ENCODE data around the gene LANCL1. TPM values are rescaled to one million over a fixed set of nuclear protein-coding genes. Genes with fewer than 3 reads are reported as not detected.

Gene LANCL1
- total RNA-seq, 6 experiments from 2014 or later: 16.1 to 20.6 (median 17.5) TPM

- 94% methylated on average over 2 of the region's 2 CpGs for WGBS (ENCODE audit: insufficient coverage, low coverage, low lambda C conversion rate, missing lambda C conversion rate)
- no peaks in the 10 kb centered on the region for H3K27me3 ChIP-seq
- ATAC-seq (no peak), DNase-seq (no peak)
- peaks cover 0 to 5% (median 2%) of the 10 kb centered on the region in 4 donors for H3K4me1 ChIP-seq
- intact Hi-C loops (cut with DNase I): no loop called here
- H3K4me3 ChIP-seq: no peak overlapping the region
- TF ChIP-seq CTCF (IDR thresholded peaks at IDR 0.05): no peak
- TF ChIP-seq POLR2A (IDR thresholded peaks at IDR 0.05): no peak
- no peaks in the 10 kb centered on the region for H3K36me3 ChIP-seq
- H3K9me3 ChIP-seq: no peaks in the 10 kb centered on the region
- H3K27ac ChIP-seq: no peak overlapping the region
Observed at GRCh38 chr2:210478661-210479060, 2.1 kb upstream of the LANCL1 start.

GRCh38 chr2:210477496-210477895 is 937 bp upstream of the LANCL1 start:
- 69% methylated on average over 3 of the region's 3 CpGs for WGBS (ENCODE audit: insufficient coverage, low coverage, low lambda C conversion rate, missing lambda C conversion rate)
- Histone ChIP-seq H3K36me3 (no peaks in the 10 kb centered on the region), H3K4me1 (peaks cover 0 to 5% (median 2%) of the 10 kb centered on the region in 4 donors), H3K4me3 (no peak overlapping the region), H3K27ac (no peak overlapping the region), H3K27me3 (no peaks in the 10 kb centered on the region), H3K9me3 (no peaks in the 10 kb centered on the region)
- intact Hi-C loops (cut with DNase I): no loop called here
- no peak for ATAC-seq
- DNase-seq: no peak
- TF ChIP-seq POLR2A (IDR thresholded peaks at IDR 0.05) (no peak), CTCF (IDR thresholded peaks at IDR 0.05) (no peak)

- intact Hi-C loops (cut with DNase I): no loop called here
- H3K4me3 ChIP-seq: peak overlapping the region; percentile 64 to 90 (median 77)
- WGBS (ENCODE audit: insufficient coverage, low coverage, low lambda C conversion rate, missing lambda C conversion rate): 52% methylated on average over 6 of the region's 6 CpGs
- H3K27me3 ChIP-seq: no peaks in the 10 kb centered on the region
- H3K4me1 ChIP-seq: peaks cover 0 to 5% (median 2%) of the 10 kb centered on the region in 4 donors
- TF ChIP-seq POLR2A (IDR thresholded peaks at IDR 0.05) (no peak), CTCF (IDR thresholded peaks at IDR 0.05) (no peak)
- H3K27ac ChIP-seq: peak overlapping the region in 1 of 3 donors; percentile 64
- H3K9me3 ChIP-seq: no peaks in the 10 kb centered on the region
- H3K36me3 ChIP-seq: peaks cover 0 to 10% (median 2%) of the 10 kb centered on the region in 4 donors
- ATAC-seq (no peak), DNase-seq (no peak)
Observed at GRCh38 chr2:210475706-210476105, 853 bp downstream of the LANCL1 start.

GRCh38 chr2:210474776-210475175 is 1.8 kb downstream of the LANCL1 start:
- Histone ChIP-seq H3K9me3 (no peaks in the 10 kb centered on the region), H3K36me3 (peaks cover 0 to 18% (median 2%) of the 10 kb centered on the region in 4 donors), H3K27me3 (no peaks in the 10 kb centered on the region), H3K4me3 (no peak overlapping the region), H3K4me1 (peaks cover 0 to 5% (median 2%) of the 10 kb centered on the region in 4 donors), H3K27ac (no peak overlapping the region)
- intact Hi-C loops (cut with DNase I): no loop called here
- no peak for DNase-seq
- no peak for ATAC-seq
- TF ChIP-seq CTCF (IDR thresholded peaks at IDR 0.05): no peak
- no peak for TF ChIP-seq POLR2A (IDR thresholded peaks at IDR 0.05)
- 88% methylated on average over 1 of the region's 1 CpG for whole genome bisulfite sequencing (ENCODE audit: insufficient coverage, low coverage, low lambda C conversion rate, missing lambda C conversion rate)

GRCh38 chr2:210461401-210461800 is 15.2 kb downstream of the LANCL1 start:
- WGBS (ENCODE audit: insufficient coverage, low coverage, low lambda C conversion rate, missing lambda C conversion rate): 44% methylated on average over 2 of the region's 2 CpGs
- no peak for DNase-seq
- Histone ChIP-seq H3K27ac (no peak overlapping the region), H3K27me3 (no peaks in the 10 kb centered on the region), H3K36me3 (peaks cover 0 to 2% (median 0%) of the 10 kb centered on the region in 4 donors), H3K4me1 (no peaks in the 10 kb centered on the region), H3K9me3 (no peaks in the 10 kb centered on the region), H3K4me3 (no peak overlapping the region)
- ATAC-seq: no peak
- intact Hi-C loops (cut with DNase I): no loop called here
- TF ChIP-seq CTCF (IDR thresholded peaks at IDR 0.05): no peak
- no peak for TF ChIP-seq POLR2A (IDR thresholded peaks at IDR 0.05)
